Suppressor macrophage treated with lipopolysaccharide for 1 hour (primary cell): ENCODE results near the gene MYL10.
A peak's percentile ranks its signal among the peaks of the same experiment; 100 is the strongest.
"Not testable (repeated sequence)": the region's sequence is repeated elsewhere in the genome, so short reads cannot be mapped to it uniquely, and the experiment has no call there.

ENCODE experiments used
- DNase-seq, 3 donors: peaks; one replicate each; pipeline ENCODE4 v3.0.0-alpha.2; 2020 to 2022

MYL10 gene

DNA sequence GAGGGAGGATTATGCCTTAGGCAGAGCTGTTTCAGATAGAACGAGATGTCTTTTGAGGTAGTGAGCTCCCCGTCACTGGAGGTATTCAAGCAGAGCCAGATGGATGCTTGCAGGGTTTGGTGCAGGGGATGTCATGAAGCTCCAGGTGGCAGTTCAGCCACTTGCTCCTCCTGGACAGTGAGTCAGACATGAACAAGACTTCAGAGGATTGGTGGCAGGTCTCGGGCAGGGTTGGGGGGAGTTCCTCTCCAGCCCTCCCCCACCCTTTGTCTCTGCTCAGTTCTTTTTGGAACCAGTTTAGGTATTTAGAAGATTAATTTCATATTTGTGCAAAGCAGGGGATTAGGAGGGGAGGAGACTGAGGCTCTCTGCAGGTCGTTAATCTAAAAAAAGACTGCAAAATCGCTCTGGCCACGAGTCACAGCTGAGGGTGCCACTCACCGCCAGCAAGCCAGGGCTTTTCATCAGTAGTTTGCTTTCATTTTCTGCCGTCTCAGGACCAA is 21.5 kb upstream of the MYL10 start:
- no peak for DNase-seq

DNA sequence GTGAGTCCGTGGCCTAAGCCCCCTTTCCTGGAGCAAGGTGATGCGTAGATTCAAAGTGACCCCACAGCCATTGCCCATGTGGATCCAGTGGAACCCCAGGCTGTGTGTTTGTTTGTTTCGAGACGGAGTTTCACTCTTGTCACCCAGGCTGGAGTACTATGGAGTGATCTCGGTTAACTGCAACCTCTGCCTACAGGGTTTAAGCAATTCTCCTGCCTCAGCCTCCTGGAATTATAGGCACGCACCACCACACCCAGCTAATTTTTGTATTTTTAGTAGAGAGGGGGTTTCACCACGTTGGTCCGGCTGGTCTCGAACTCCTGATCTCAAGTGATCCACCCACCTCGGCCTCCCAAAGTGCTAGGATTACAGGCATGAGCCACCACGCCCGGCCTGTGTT is 18.8 kb upstream of the MYL10 start:
- DNase-seq = not testable (repeated sequence)

DNA sequence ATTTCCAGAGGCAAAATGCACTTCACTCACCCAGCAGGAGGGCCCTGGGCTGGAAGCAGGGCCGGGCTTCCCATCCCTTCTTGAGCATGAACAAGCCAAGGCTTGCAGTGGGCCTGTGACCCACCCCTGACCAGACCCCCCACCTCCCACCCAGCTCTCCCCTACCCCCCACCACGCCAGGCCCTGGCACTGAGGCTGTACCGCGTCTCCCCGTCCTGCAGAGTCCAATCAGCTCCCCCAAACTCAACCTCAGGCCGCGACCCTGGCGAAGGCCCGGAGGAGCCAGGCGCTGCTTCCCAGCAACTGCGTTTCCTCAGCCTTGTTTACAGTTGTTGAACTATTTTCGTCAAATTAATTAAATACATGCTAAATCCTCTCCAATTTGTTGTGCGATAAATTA is 16.9 kb upstream of the MYL10 start:
- no peak for DNase-seq

DNA sequence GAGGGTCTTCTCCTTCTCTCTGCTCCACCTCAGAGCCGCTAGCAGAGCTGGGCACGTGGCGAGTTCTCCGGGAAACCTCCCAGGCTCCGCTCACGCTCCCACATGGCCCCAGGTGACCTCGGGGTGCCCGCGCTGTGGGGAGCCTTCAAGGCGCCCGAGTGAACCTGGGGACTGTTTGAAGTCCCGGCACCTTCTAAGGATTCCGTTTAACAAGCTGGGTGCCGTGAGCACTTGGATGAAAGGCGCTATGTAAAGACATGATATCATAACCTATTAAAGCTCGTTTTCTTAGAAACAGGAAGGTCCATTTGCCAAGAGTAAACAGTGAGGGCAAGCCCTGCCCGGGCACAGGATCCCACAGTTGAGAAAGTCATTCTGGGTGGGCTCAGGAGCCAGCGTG is 15.8 kb upstream of the MYL10 start:
- no peak for DNase-seq

DNA sequence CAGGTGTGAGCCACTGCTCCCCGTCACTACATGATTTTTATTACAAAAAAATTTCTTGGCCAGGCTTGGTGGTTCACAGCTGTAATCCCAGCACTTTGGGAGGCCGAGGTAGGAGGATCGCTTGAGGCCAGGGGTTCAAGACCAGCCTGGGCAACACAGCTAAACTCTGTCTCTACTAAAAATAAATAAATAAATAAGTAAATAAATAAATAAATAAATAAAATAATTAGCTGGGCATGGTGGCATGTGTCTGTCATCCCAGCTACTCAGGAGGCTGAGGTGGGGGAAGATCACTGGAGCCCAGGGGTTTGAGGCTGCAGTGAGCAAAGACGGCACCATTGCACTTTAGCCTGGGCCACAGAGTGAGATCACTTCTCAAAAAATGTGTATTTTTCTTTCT is 10.0 kb upstream of the MYL10 start:
- DNase-seq = not testable (repeated sequence)

DNA sequence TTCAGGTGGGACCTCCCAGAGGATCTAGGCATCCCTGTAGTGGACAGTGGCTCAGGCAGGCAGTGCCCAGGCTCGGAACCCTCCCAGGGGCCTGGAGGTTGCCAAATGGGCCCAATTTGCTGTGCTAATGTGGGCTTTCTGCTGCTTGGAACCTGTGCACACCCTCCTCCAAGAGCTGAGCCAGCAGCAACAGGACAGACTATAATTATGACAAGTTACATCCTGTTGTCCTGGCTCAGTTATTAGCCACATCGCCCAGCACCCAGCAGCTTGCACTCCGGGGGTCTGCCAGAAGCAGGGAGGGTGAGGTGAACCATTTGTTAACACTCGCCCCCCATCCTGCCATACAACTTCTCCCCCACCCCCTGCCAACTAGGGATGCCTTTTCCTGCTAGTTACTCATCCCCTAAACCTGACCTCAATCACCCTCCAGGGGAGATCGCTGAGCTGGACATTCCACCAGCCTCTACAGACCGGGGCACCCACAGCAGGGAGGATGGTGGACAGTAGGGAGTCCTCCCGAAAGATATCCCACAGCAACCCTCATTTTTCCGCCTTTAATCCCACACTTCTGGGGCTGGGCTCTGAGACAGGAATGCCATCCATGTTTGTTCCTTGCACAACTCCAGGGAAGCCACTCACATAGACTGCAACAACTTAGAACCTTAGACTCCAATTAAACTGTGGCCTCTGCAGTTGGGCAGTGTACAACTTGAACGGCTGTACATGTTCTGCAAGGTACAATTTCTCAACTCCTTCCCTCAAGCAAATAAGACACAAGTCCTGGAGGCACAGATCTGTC is 7.9 kb upstream of the MYL10 start:
- DNase-seq = no peak

DNA sequence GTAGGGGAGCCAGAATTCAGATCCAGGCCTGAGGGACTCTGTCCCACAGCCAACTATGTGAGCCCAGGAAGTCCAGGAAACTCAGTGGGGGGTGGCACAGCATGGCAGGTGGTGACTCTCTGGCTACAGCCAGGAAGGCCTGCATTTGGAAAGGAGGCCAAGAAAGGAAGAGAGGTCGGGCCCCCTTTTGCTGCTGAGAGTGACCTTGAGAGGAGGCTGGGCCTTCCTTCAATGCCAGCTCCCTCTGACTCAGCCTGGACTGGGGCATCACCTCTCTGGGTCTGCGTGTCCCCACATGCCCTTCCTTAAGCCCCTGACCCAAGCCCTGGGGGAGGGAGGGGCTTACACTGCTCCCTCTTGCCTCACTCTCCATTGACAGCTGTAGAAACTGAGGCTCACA is 6.4 kb upstream of the MYL10 start:
- no peak for DNase-seq

DNA sequence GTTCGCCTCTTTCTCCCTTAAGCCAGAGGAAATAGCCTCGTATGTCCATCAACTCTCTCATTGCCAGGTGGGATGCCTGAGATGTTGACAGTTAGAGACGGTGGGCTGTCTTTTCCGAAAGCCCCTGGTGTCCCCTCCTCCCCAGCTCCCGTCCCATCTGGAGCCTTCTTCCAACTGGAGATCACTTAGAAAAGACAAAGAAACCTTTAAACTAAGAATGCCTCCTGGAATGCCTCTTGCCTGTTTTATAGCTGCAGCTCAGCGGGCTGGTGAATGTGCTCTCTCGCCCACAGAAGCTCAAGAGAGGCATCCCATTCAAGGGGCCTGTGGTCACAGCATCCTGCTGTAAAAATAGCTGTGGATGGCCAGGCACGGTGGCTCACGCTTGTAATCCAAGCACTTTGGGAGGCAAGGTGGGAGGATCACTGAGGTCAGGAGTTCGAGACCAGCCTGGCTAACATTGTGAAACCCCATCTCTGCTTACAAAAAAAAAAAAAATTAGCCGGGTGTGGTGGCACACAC is 5.2 kb upstream of the MYL10 start:
- no peak for DNase-seq

DNA sequence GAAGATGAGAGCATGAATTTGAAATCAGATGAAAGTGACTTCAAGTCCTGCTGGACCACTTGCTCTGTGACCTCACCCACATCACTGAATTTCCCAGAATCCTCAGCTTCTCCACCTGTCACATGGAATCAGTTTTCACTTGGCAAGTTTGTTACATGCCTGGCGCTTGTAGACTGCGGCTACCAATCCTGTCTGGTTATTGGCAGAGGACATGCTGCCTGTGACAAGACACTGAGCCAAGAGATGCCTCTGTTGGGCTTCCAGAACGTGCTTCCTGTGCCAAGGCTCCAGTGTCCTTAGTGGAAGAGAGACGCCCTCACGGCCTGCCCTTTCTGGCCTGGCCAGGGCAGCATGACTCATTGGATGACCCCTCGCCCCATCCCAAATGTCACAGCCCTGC is 4.4 kb upstream of the MYL10 start:
- no peak for DNase-seq

DNA sequence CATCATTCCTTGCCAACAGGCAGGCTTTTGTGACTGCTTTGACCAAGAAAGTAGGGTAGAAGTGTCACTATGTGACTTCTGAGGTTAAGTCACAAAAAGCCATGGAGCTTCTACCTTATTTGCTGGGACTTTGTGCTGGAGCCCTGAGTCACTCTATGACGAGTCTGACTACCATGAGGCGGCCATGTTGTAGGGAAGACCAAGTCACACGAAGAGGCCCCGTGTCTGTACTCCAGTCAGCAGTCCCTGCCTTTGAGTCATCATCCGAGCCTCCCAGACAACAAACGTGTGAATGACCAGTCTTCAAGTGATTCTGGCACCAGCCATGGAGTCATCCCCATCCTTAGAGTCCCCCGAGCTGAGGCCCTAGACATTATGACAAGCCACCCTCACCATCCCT is 3.5 kb upstream of the MYL10 start:
- peak; percentile 15 to 37 (median 28) for DNase-seq

DNA sequence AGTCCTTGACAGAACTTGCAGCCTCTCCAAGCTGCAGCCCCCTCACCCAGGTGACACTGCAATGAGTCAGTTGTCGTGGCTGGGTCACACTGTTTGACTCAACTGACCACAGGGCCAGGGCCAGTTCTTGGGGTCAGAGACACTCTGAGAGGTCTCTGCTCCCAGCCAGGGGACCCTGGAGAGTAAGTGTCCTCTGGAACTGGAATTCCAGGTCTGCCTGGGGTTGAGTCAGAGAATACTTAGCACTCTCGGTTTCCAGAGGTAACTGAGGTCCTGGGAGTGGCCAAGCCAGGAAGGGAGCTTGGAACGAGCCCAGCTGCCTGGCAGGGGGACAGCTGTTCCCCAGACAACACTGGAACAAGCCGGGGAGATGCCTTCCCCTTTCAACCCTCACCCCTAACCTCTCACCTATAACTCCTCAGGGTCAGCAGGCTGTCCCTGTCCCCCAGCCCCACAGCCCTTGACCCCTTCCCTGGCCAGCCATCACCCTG is 2.2 kb upstream of the MYL10 start:
- no peak for DNase-seq

DNA sequence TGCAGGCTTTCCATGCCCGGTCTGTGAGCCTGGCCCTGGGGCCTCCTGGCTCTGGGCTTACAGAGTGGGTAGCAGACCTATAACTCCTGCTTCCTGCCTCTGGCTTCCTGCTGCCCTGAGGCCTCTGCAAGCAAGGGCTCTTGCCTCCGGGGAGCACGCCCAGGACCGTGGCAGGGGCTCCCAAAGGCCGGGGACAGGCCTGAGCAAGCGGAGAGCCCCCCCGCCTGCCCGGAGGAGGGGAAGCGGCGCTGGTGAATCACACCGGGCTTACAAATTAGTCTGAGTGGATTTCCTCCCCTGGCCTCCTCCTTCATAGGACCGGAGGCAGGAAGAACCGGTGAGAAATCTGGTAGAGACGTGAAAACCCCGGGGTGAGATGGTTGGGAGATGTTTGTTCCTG is 1.5 kb upstream of the MYL10 start:
- DNase-seq = peak; percentile 47 to 56 (median 54)

DNA sequence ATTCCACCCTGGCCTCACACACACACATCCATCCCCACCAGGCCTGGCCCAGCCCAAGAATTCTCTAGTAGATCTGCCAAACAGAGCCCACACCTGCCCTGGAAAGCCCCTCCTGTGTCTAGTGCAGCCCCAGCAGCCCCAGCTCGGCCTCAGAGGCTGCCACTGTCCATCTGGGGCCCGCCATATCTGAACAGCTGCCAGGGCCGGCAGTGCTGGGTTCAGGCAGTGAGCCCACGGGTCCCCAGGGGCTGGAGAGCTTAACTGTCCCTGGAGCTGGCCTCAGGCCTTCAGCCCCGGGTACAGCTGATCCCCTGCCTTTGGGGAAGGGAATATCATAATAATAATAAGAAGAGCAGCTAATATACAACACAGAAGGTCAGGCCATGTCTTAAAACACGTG is 574 bp downstream of the MYL10 start:
- DNase-seq = no peak

DNA sequence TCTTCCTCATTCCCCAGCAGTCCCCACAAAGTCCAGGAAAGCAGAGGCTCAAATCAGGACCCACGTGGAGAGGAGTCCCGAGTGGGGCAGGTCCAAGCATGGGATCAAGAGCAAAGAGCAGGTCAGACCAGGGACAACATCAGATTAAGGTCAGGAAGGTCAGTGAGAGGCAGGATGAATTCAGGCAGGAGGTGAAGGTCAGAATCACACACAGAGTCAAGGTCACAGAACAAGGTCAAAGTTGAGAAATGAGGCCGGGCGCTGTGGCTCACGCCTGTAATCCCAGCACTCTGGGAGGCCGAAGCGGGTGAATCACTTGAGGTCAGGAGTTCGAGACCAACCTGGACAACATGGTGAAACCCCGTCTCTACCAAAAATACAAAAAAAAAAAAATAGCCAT is 2.3 kb downstream of the MYL10 start:
- no peak for DNase-seq

DNA sequence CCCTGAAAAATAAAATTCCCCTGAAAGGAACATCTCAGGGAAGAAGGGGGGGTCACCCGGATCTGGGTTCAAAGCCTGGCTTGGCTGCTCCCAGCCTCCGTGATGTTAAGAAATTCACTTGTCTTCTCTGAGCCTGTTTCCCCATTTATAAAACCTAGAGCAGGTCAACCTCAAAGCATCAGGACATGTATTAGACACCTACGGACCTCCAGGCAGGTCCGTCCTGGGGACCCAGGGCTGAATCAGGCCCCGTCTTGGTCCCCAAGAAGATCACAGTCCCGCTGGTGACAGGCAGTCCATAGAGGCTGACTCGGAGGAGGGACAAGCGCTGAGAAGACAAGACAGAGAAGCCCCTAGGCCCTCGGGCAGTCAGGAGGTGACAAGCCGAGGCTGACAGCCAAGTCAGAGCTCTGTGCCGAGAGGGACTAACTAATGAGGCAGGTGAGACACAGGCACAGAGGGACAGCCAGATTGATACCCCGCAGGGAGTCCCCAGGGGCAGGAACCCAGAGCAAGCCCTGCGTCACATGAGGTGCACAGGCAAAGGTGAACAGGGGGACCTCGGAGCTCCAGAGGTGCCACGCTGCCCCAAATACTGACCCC is 2.9 kb downstream of the MYL10 start:
- no peak for DNase-seq

DNA sequence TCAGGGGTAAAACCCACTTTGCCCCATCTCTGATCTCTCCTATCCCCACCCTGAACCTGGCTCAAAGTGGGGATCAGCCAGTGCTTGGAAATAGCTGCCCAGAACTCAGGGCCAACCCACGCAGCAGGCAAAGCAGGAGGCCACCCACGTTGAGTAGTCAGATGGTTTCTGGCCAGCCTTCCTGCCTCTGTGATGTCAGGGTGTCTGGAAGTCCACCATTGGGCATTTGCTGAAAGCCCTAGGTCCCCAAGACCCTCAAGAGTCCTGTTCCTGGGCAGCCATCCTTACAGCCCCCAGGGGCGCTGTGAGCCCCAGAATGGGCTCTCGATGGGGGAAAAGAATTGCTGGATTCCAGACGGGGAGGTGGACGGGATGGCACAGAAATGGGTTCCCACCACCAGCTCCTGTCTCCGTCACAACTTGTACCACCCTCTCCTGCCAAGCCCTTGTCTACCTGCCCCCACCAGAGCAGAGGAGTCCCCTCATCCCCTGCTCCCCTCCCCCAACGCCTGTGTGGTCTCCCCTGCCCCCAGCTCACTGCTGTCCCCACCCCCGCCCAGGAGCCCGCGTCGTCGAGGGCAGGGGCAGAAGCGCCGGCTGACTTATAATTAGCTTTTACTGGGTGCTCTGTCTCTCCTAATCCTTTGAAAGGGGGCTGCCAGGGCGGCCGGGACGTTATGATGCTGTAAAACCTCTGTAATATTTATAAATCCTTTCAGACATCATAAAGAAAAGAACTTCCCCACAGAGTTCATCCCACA is 3.9 kb downstream of the MYL10 start:
- peak; percentile 50 to 67 (median 56) for DNase-seq

DNA sequence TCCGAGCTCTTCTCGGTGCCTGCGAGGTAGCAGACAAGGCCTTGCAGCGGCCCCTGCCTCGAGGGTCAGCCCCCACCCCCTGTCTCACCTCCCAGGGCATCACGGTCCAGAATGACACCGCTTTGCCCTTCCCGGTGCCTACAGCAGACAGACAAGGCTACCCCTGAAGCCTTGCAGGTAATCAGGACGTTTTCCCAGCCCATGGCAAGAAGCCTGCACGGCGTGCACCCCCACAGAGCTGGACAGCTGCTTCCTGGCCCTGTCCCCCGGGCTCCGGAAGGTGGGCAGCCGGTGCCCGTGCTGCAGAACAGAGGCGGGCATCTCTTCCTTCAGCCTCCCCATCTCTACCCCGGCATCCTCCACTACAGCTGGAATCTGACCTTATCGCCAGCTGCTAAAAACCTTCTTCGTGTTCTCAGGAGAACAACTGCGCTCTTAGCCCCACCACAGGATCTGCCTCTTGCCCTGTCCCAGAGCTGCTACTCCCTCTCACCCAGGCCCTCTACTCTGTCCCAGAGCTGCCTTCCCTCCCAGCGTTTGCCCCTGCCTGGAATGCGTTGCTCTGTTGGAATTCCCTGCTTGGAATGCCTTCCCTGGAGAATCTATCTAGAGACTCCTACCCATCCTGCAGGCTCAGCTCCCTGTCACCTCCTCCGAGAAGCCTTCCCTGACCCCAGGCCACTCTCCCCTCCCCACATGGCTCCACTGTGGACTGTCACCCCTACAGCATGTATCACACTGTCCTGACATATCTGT is 4.7 kb downstream of the MYL10 start:
- no peak for DNase-seq

DNA sequence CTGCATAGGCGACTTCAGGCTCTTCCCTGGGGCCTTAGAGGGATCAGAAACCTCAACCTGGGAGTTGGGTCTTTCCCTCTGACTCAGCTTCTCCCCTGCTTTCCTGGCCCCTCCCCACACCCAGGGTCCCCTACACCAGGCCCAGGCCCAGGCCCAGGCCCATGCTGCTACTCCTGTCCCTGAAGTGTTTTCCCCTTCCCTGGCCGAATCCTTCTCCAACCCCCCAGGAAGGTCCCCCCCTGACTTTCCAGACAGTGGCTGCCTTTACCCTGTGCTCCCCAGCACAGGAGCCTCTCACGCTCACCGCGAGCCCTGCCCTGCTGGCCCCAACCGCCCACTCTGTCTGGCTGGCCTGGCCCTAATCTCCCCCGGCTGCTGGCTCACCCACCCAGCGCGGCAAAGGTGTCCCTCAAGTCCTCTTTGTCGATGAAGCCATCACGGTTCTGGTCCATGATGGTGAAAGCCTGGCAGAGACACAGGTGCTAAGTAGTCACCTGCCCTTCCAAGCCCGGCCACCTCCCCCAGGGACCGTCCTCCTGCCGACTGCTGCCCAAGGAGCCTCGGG is 6.4 kb downstream of the MYL10 start:
- DNase-seq = no peak

DNA sequence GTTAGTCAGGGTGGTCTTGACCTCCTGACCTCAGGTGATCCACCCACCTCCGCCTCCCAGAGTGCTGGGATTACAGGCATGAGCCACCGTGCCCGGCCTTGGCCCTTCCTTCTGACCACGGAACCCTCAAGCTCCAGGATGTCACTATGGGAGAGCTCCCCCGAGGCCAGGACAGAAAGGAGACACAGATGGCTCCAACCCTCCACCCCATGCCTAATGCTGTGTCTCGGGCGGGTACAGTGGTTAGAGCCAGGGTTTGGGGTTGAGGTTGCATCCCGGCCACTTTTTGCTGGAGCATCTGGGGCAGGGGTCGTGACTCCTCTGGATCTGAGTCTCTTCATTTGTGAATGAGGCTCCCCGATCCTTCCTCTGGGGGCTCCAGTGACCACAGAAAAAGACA is 8.1 kb downstream of the MYL10 start:
- DNase-seq = no peak

DNA sequence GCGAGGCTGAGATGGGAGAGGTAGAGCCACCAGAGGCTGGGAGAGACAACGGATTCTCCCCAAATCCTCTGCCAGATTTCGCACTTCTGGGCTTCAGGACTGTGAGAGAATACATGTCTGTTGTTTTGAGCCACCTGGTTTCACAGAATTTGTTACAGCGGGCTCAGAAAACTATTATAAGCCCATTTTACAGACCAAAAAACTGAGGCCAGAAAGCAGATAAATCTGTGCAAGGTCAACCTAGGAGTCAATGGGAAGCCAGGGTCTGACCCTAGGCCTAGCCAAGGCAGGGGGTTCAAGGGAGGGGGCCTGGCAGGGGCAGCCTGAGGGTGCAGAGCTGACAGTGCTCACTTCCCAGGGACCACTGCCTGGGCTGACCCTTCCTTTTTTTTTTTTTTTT is 8.7 kb downstream of the MYL10 start:
- no peak for DNase-seq

DNA sequence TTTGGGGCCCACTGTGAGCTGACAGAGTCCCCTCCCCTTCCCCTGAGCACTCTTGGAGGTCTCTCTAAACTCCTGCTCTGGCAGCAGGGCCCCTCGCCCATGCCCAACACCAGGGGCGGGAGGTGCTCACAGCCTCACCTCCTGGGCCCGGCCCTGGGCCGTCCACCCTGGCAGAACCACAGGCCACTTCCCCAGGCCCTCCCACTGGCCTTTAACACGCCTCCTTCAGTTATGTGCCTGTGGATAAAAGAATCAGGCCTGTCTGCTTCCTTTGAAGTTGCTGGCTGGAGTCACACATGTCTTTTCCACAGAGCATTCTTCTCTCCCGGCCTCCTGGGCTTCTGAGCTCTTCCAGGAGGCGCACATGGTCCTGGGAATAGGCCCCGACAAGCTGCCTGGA is 10.2 kb downstream of the MYL10 start:
- DNase-seq = no peak

DNA sequence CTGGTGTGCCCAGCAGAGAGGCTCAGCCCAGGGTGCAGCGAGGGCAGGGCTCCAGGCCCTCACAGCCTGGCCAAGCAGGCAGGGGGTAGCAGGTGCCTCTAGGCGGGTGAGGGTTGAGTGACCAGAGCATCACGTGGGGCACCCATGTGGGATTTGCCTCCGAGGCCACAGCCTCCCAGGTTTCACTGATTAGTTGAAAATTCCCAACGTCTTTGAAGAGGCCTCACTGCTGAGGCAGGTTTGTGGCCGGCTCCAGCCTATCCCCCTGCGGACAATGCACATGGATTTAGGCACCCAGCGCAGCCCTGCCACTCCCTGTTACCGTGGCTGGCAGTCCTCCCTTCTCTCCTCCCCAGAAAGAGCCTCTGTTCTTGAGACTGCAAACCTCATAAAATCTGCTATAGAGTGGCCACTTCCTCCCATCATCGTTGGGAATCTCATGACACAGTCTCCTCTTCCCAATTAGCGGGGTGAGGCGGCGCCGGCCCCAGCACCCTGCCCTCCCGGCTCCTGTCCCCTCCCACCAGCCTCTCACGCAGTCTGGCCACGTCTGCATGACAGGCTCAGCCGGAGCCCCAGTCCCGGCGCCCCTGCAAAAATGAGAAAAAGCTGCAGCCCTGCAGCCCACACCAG is 10.8 kb downstream of the MYL10 start:
- no peak for DNase-seq
